GM11168 (cell line): ENCODE data around the gene MARVELD1.

Experiments used
- in situ Hi-C: fragments of 300-500 bp; cut with MboI; formaldehyde crosslinking; loops from one replicate; pipeline ENCODE4 v1.12.0; 2022; ENCODE audit warnings: low sequenced_read_pairs; ENCODE audit not compliant: unreplicated experiment

MARVELD1 gene

GRCh38 chr10:97747573-97747972 lies 34.0 kb downstream of the MARVELD1 start:
- in situ Hi-C loops, result no loop called here

DNA sequence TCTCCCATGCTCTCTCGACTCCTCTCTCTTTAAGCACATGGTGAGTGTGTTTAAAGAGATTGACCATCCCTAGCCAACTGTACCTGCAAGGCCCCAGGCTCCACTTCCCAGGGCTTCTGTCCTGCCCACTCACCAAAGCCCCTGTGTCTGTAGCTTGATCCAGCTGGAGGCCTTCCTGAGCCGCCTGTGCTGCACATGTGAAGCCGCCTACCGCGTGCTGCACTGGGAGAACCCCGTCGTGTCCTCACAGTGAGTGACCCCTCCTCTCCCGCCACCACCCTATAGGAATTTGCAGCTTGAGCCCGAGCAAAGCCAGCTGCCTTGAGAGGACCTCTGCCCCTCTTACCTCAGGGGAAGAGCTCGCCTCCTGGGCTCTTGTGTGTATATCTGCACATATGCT lies 34.6 kb downstream of the MARVELD1 start:
- in situ Hi-C loops, result no loop called here

- in situ Hi-C loops, result no loop called here
Measured at GRCh38 chr10:97752956-97753355, 39.4 kb downstream of the MARVELD1 start.

- in situ Hi-C loops, result no loop called here
Measured at GRCh38 chr10:97754726-97755125, 41.2 kb downstream of the MARVELD1 start.

DNA sequence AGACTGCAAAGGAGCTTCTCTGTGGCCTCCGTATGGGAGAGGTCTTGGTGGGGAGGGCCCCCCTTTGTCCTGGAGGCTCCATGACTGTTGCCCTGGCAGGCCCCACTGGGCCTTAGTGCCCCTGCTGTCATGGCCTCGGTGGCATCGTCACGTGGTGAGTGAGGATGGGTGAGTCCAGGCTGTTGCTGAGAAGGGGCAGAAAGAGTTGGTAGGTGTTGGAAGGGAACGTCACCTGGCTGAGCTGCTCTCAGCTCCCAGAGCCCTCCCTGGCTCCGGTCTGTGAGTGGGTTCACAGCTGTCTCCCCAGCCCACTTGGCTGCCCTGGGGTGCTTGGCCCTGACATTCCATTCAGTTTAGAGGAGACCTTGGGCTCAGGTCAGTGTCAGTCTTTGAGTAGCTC lies 42.2 kb downstream of the MARVELD1 start:
- in situ Hi-C loops, result no loop called here

DNA sequence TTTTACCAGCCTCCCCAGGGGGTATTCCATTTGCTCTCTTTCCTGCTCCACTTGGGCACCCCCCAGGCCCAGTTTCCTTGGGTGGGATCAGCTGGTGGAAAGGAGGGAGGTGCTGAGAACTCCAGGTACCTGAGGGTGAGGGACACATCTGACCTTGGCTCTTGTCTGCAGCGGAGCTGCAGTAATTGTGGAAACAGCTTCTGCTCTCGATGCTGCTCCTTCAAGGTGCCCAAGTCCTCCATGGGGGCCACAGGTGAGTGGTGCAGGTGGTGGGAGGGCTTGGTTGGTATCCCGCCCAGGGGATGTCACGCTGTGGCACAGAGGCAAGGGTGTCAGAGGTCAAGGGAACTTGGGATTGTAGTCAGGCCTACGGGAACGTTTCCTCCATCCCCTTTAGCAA lies 43.9 kb downstream of the MARVELD1 start:
- in situ Hi-C loops, result no loop called here

DNA sequence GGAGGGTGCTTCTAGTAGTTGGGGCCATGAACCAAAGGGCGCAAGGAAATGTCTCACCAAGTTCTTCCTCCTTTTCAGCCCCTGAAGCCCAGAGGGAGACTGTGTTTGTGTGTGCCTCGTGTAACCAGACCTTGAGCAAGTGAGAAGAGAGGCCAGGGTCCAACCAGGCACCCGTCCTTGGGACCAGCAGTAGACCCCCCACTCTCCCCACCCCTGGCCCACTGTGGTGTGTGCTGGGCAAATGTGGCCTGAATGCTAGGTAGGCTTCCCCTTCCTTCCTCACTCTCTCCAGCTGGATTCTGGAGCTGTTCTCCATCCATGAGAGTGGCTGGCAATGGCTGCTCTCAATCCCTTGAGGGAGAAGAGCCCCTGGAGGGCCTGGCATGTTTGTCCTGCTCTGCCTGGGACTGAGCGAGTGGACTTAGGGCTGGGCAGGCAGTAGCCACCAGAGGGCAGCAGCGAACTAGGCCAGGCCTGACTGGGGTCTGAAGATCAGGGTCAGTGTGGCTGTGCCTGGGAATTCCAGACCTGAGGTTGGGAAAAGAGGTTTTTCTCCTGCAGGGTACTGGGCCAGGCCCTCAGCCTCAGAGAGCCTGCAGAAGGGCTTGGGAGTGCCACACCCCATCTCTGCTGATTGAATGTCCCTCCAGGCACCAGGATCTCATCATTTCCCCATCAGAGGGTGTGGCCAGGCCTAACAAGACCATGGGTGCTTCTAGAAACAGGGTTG lies 45.8 kb downstream of the MARVELD1 start:
- in situ Hi-C loops, result no loop called here

GRCh38 chr10:97759946-97760345 lies 46.4 kb downstream of the MARVELD1 start:
- in situ Hi-C loops, result no loop called here

DNA sequence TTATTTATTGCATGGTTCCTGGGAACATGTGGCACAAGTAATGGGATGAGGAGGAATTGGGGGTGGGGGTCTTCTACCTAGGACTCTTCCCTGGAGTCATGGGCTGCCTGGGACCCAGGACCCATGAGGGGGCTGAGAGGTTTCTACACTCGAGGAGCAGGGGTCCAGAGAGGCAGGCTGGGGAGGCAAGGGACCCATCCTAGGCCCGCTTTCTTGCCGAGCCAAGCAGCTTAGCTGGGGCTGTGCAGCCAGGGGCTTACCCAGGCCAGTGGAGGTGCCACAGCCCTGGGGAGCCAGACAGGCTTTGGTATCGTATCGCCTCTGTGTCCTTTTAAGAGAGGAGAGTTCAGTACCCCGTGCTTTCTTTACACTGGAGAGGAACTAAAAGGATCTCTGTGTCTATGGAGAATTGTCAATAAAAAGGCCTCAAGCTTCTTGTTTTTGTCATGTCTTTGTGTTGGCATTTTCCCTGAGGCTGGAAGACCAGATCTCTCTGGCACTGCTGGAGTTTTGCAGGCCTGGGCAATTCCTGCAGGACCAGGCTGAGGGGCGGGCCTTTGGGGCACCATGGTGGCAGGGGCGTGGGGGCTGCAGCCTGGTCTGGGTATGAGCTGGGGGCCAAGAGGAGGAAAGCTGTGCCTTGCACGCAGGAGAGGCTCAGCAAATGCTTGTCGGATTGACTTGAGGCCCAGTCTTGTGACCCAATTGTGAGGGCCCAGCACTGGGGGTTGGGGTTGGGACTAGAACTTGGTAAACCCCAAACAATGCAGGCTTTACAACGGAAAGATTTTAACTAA lies 47.1 kb downstream of the MARVELD1 start:
- in situ Hi-C loops, result no loop called here

GRCh38 chr10:97761331-97761865 lies 47.9 kb downstream of the MARVELD1 start:
- in situ Hi-C loops, result no loop called here

GRCh38 chr10:97762056-97762455 lies 48.5 kb downstream of the MARVELD1 start:
- in situ Hi-C loops, result no loop called here

DNA sequence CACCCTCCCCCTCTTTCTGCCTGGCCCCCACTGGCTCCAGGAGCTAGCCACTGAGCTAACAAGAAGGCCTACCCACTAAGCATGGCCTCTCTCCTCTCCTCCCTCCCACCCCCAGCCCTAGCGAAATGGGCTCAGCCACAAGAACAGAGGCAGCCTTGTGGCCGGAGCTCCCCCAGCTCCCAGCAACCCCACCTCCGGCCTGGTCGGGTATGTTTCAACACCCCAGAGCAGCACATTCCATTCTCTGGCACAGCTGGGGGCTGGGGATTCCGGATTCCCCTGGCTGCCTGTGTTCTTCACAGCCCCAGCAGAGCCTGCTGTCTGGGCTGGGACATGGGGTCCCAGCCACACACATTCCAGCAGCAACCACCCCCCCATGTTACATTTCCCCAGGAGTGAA lies 49.3 kb downstream of the MARVELD1 start:
- in situ Hi-C loops, result no loop called here

- in situ Hi-C loops, result no loop called here
Measured at GRCh38 chr10:97763411-97763810, 49.9 kb downstream of the MARVELD1 start.

DNA sequence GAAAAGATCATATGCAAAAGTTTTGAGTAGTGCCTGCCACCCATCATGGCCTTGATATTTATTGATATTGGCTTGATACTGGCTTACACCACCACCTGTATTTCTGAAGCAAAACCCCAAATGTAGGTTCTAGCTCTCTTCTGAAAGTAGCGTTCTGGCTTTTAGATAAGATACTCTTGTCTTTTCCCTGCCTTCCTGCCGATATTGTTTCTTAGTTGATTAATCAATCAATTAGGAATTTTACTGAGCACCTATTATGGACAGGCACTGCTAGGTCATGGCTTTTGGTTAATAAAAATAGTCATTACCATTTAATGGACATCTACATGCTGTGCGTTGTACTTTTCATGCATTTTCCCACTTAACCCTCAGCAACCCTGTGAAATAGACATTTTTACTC lies 50.4 kb downstream of the MARVELD1 start:
- in situ Hi-C loops, result no loop called here

DNA sequence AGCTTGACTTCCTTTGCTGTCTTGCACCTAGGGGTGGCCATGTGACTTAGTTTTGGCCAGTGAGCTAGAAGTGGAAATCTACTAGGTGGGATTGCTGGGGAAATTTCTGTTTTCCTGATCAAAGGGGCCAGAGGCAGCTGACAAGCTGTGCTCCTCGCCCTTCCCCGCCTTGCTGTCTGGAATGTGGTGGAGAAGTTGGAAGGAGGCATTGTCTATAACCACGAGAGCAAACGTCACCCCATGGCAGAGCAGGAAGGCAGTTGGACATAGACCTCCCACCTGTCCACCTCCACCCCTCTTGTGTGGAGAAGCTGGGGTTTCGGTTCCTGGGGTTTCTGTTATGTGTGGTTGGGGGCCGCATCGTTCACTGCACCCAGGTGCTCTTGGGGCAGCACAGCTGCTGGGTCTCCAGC lies 51.0 kb downstream of the MARVELD1 start:
- in situ Hi-C loops, result no loop called here

- in situ Hi-C loops, result no loop called here
Measured at GRCh38 chr10:97765201-97765600, 51.7 kb downstream of the MARVELD1 start.

DNA sequence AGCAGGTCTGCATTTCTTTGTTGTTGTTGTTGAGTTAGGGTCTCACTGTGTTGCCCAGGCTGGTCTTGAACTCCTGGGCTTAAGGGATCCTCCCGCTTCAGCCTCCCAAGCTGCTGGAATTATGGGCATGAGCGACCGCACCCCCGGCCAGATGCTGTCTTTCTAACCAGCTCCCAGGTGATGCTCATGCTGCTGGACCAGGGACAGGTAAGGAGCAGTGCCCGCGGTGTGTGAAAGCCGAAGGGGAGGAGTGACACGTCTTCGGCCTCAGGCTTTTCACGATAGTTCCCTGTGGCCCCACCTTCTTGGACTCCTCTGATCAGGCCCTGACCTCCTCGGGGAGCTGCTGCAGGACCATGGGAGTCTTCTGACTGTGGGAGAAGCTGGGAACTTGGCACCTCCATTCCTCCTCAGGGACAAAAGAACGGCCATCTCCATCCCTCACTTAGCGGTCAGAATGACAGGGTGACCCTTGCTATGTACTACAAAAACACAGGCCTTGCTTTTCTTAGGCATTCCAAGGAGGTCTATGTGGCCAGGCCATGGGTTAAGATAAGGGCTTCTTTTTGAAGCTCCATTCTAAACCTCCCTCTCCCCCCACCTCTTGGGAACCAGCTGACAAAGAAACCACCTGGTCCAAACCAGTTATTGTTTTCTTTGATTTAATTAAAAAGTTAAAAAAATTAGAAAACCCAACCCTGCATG lies 52.7 kb downstream of the MARVELD1 start:
- in situ Hi-C loops, result no loop called here

DNA sequence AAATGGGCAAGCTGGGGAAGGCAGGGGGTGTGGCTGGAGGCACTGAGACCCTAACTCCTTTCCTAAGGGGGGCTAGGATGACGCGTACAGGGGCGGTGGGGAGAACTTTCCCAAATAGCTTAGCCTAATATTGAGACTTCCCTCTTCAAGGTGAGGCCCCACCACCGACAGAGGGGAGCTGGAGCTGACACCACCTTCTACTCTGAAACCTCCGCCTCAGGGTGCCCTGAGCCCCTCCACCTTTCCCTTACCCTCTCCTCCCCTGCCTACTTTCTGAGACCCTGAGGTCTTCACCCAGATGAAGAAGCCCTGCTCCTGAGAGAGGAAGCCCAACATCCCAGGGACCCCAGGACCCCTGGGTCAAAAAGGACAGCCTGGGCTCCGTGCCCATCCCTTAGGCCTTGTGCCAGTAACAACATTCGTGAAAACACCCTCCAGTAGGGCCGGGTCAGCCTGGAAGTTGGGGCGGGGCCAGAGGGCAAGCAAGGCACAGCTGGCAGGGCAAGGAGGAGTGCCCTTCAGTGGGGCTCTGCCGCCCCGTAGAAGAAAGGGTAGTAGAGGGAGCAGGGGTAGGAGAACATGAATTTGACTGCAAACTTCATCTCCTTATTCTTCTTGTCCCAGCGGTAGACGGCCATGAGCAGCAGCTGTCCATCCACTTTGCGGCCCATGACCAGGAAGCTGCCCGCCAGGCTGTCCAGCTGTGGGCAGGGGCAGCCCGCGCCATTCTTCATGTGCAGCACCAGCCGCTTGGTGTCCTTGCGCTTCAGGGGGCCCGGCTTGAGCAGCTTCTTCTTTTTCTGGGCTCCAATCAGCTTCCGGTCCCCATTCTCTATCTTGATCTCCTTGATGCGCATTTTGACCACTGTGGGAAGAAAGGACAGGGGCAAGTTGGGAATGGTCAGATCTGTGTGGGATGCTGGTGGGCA lies 53.7 kb downstream of the MARVELD1 start:
- in situ Hi-C loops, result no loop called here
